A549 (cell line): Measurements from ENCODE around the gene INAFM1. TPM values are rescaled to one million over a fixed set of nuclear protein-coding genes. Genes with fewer than 3 reads are reported as not detected.

Experiments
- ATAC-seq, 2 experiments: fragments of 200-7000 bp in 1 of 2; fragments of >200 bp in 1 of 2; cut with Nextera tagmentation in 1 of 2; cut with Tn5 transposase in 1 of 2; 3 replicates each; pipeline versions ENCODE4 v1.8.0 to v1.9.1; 2018 to 2020; ENCODE audit warnings: mild to moderate bottlenecking in 1 of 2, moderate library complexity in 1 of 2
- CTCF ChIA-PET: fragments of 300-600 bp; sonication (Branson Sonifier 250); formaldehyde crosslinking; extraction: SDS; loops from one replicate; lab custom pipeline; 2021; ENCODE audit warnings: antibody characterized with exemption, inconsistent platforms; lab: Yijun Ruan, JAX
- POLR2A ChIA-PET: fragments of 350-600 bp; formaldehyde crosslinking; extraction: SDS; loops from one replicate; lab custom pipeline; 2021; ENCODE audit warnings: antibody characterized with exemption, inconsistent platforms; lab: Yijun Ruan, JAX
- DNase-seq, 2 experiments: peaks; one replicate each; pipeline versions ENCODE4 v3.0.0 to v3.0.0-alpha.2; 2011 to 2016; ENCODE audit warnings: low read depth in 1 of 2, low spot score in 1 of 2
- FAIRE-seq: peaks from 2 replicates; lab custom pipeline; 2011; peaks lifted over from hg19 to GRCh38; lab: Jason Lieb, UNC
- H3K27ac ChIP-seq, 2 experiments: fragments of >200 bp; sonication (Bioruptor Twin); formaldehyde crosslinking; 3 replicates each; pipeline ENCODE4 v1.5.1; 2016 to 2017
- H3K4me1 ChIP-seq: fragments of >200 bp; sonication (Bioruptor Twin); formaldehyde crosslinking; 3 replicates; pipeline ENCODE4 v1.6.1; 2016
- H3K4me2 ChIP-seq: fragments of >200 bp; sonication (Bioruptor Twin); formaldehyde crosslinking; 3 replicates; pipeline ENCODE4 v1.6.1; 2016
- H3K4me3 ChIP-seq: fragments of >200 bp; sonication (Bioruptor Twin); formaldehyde crosslinking; 3 replicates; pipeline ENCODE4 v1.5.1; 2016
- H3K9me3 ChIP-seq: fragments of >200 bp; sonication (Bioruptor Twin); formaldehyde crosslinking; 3 replicates; pipeline ENCODE4 v1.6.1; 2016
- CHD4 ChIP-seq: fragments of 200-600 bp; sonication (generic); IDR thresholded peaks from 2 replicates; pipeline ENCODE4 v1.6.1; 2016; ENCODE audit warnings: antibody characterized with exemption, mild to moderate bottlenecking, borderline replicate concordance
- EHF ChIP-seq: fragments of 250-450 bp; sonication (Bioruptor Pico); IDR thresholded peaks from 2 replicates; pipeline ENCODE4 v1.5.0; 2020; ENCODE audit warnings: mild to moderate bottlenecking
- EP300 ChIP-seq, 2 experiments: fragments of >200 bp; sonication (Bioruptor Twin); formaldehyde crosslinking; IDR thresholded peaks; 2 replicates in 1 of 2; 3 replicates in 1 of 2; pipeline ENCODE4 v1.6.1; 2016 to 2017
- ESRRA ChIP-seq: fragments of 150-350 bp; IDR thresholded peaks from 2 replicates; pipeline ENCODE4 v1.6.1; 2014; ENCODE audit warnings: mild to moderate bottlenecking, low read length, borderline replicate concordance
- FOSL2 ChIP-seq, 2 experiments: fragments of 450-650 bp in 1 of 2; fragments of >200 bp in 1 of 2; sonication (Bioruptor Twin) in 1 of 2; formaldehyde crosslinking; IDR thresholded peaks; 2 replicates each; pipeline versions ENCODE4 v1.5.0 to v1.6.1; 2016 to 2020; ENCODE audit warnings: mild to moderate bottlenecking in 1 of 2, moderate library complexity in 1 of 2
- HDAC2 ChIP-seq: fragments of 200-600 bp; sonication (generic); IDR thresholded peaks from 2 replicates; pipeline ENCODE4 v1.6.1; 2016
- HOXA7 ChIP-seq: fragments of 250-450 bp; sonication (Bioruptor Pico); IDR thresholded peaks from 2 replicates; pipeline ENCODE4 v1.5.0; 2020; ENCODE audit warnings: mild to moderate bottlenecking, moderate library complexity
- MAX ChIP-seq: IDR thresholded peaks from 2 replicates; pipeline ENCODE4 v1.6.1; 2012
- POLR2A ChIP-seq: IDR thresholded peaks from 2 replicates; pipeline ENCODE4 v1.6.1; 2012; ENCODE audit warnings: mild to moderate bottlenecking, low read length
- POLR2AphosphoS2 ChIP-seq: conservative IDR thresholded peaks from 2 replicates; pipeline ENCODE4 v1.6.1; 2012; ENCODE audit warnings: low read length, improper control_type of control experiment, inconsistent platforms
- RAD21 ChIP-seq, 2 experiments: fragments of >200 bp in 1 of 2; sonication (Bioruptor Twin) in 1 of 2; formaldehyde crosslinking in 1 of 2; IDR thresholded peaks in 1 of 2; conservative IDR thresholded peaks in 1 of 2; 2 replicates in 1 of 2; 3 replicates in 1 of 2; pipeline ENCODE4 v1.6.1; 2012 to 2018; ENCODE audit warnings: inconsistent platforms in 1 of 2
- REST ChIP-seq: fragments of 200-600 bp; sonication (generic); IDR thresholded peaks from 2 replicates; pipeline ENCODE4 v1.6.1; 2016; ENCODE audit warnings: antibody characterized with exemption, mild to moderate bottlenecking, moderate library complexity
- RFX5 ChIP-seq: fragments of 450-650 bp; IDR thresholded peaks from 2 replicates; pipeline ENCODE4 v1.7.1; 2014; ENCODE audit warnings: antibody characterized with exemption, mild to moderate bottlenecking, moderate library complexity
- SMC3 ChIP-seq: fragments of >200 bp; sonication (Bioruptor Twin); formaldehyde crosslinking; IDR thresholded peaks from 3 replicates; pipeline ENCODE4 v1.6.1; 2018; ENCODE audit warnings: inconsistent platforms
- TFCP2L1 ChIP-seq: fragments of 250-450 bp; sonication (Bioruptor Pico); IDR thresholded peaks from 2 replicates; pipeline ENCODE4 v1.5.0; 2021; ENCODE audit warnings: mild to moderate bottlenecking
- TP53 ChIP-seq: fragments of 250-450 bp; sonication (Bioruptor Pico); IDR thresholded peaks from 2 replicates; pipeline ENCODE4 v1.5.0; 2021; ENCODE audit warnings: mild to moderate bottlenecking, moderate library complexity
- ZFP36 ChIP-seq: fragments of 450-650 bp; IDR thresholded peaks from 2 replicates; pipeline ENCODE4 v1.6.1; 2014; ENCODE audit warnings: borderline replicate concordance; ENCODE audit not compliant: partially characterized antibody
- ZNF302 ChIP-seq: fragments of 250-450 bp; sonication (Bioruptor Pico); IDR thresholded peaks from 2 replicates; pipeline ENCODE4 v1.9.0; 2021; ENCODE audit warnings: inconsistent platforms, mild to moderate bottlenecking, moderate library complexity
- WGBS: methylation state at CpG from one replicate; pipeline ENCODE4 v1.1.6; 2017; ENCODE audit errors: missing lambda C conversion rate; 5-methylcytosine and 5-hydroxymethylcytosine counted together
- polyA plus RNA-seq, 4 experiments: library from polyadenylated mRNA; depleted of rRNA in 3 of 4; stranded (reverse); fragments of >200 nt; fragmentation: RNase III in 1 of 4; extraction: RNeasy Plus Mini Kit Qiagen cat#74134 plus additional on column Dnase treatment in 1 of 4; gene quantifications; 2 replicates in 3 of 4; 3 replicates in 1 of 4; pipeline ENCODE4 v1.2.3, GENCODE V29; 2011 to 2017
- TF ChIP-seq, protein P1 (sequence below): fragments of 150-350 bp; IDR thresholded peaks from 2 replicates; pipeline ENCODE4 v1.6.1; 2014; ENCODE audit warnings: low read depth, mild to moderate bottlenecking, low read length

INAFM1 gene
- polyA plus RNA-seq, 2 of the 4 experiments (the other 2 are of a cell fraction), result 1.5 to 5.5 TPM

DNA sequence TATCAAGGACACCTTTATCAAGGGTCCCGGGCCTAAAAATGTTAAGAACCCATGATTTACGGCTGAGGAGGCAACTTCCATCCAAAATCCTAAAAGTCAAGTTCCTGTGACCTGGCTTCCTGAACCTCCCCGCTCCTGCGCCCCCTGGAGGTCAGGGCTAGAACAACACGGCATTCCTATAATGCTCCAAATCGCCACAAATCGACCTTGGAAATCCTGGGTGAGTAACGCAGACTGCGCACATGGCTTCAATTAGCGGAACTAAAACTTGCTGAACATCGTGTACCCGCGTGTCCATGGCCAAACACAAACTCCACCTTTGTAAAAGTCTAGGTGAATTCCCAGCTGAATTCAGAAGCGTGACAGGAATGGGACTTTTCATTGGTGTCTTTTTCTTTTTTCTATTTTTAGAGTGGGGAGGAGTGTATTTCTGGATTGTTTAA, 30.6 kb downstream of the INAFM1 start (continued):
- TF ChIP-seq REST, result no peak
- no peak for TF ChIP-seq POLR2A
- TF ChIP-seq RAD21 (conservative IDR thresholded peaks at IDR 0.05 in 1 of 2, IDR thresholded peaks at IDR 0.05 in 1 of 2), result peak; percentile 58 to 62
- TF ChIP-seq MAX, result peak; percentile 95
- no peak for TF ChIP-seq EHF (CRISPR knock-in tag)
- TF ChIP-seq HOXA7 (CRISPR knock-in tag), result peak; percentile 86; the same call in 1 of the 2 replicates
- TF ChIP-seq, protein P1, sequence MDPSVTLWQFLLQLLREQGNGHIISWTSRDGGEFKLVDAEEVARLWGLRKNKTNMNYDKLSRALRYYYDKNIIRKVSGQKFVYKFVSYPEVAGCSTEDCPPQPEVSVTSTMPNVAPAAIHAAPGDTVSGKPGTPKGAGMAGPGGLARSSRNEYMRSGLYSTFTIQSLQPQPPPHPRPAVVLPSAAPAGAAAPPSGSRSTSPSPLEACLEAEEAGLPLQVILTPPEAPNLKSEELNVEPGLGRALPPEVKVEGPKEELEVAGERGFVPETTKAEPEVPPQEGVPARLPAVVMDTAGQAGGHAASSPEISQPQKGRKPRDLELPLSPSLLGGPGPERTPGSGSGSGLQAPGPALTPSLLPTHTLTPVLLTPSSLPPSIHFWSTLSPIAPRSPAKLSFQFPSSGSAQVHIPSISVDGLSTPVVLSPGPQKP, result no peak
- peak; percentile 73 for TF ChIP-seq SMC3
- TF ChIP-seq FOSL2 (IDR thresholded peaks at IDR 0.05), result no peak
- TF ChIP-seq FOSL2 (CRISPR knock-in tag; IDR thresholded peaks at IDR 0.05), result peak; percentile 68
- TF ChIP-seq ESRRA, result no peak
- TF ChIP-seq TFCP2L1 (CRISPR knock-in tag), result no peak
- TF ChIP-seq ZNF302 (CRISPR knock-in tag), result 0 out of 2 replicates have a peak, but pooled peaks have one; percentile 56
- TF ChIP-seq POLR2AphosphoS2, result no peak

GRCh38 chr19:47306303-47306702, 31.6 kb downstream of the INAFM1 start:
- Histone ChIP-seq H3K4me3 (no peak overlapping the region), H3K9me3 (no peaks in the 10 kb centered on the region), H3K4me1 (peaks cover 38% of the 10 kb centered on the region), H3K4me2 (no peak overlapping the region; the same call in 2 of the 3 replicates), H3K27ac (peak overlapping the region; percentile 60 to 71; a peak in 5 of 6 replicates)
- POLR2A ChIA-PET, result interaction anchor here (1.2 kb wide), 1 partner anchor 43 kb away, joined by 4 read pairs; the partner anchor contains the start of gene DHX34
- no peak for DNase-seq
- 94% methylated on average over 3 of the region's 3 CpGs for WGBS
- CTCF ChIA-PET, result interaction anchor here (0.7 to 7.9 kb wide), 20 partner anchors 8 to 130 kb away, joined by 3 to 128 read pairs (median 5); partner anchors contain the start of gene DHX34
- no peak for FAIRE-seq
- no peak for ATAC-seq
- TF ChIP-seq EP300 (IDR thresholded peaks at IDR 0.05) (no peak), RFX5 (no peak), TP53 (CRISPR knock-in tag) (no peak), ZNF302 (CRISPR knock-in tag) (no peak), ZFP36 (no peak), HDAC2 (no peak), FOSL2 (IDR thresholded peaks at IDR 0.05) (no peak), FOSL2 (CRISPR knock-in tag; IDR thresholded peaks at IDR 0.05) (no peak), TFCP2L1 (CRISPR knock-in tag) (no peak), CHD4 (no peak), ESRRA (no peak)
- TF ChIP-seq, protein P1, result no peak
